Urinary bladder (tissue), 4 donors: ENCODE data around the gene SNAPC2. TPM values are rescaled to one million over a fixed set of nuclear protein-coding genes. Genes with fewer than 3 reads are reported as not detected.

Experiments
- DNase-seq: peaks from one replicate; pipeline ENCODE4 v3.0.0-alpha.2; 2015; ENCODE audit errors: extremely low spot score
- H3K27ac ChIP-seq: one replicate; pipeline ENCODE4 v1.5.1; 2013; ENCODE audit warnings: low read depth, mild to moderate bottlenecking, moderate library complexity
- H3K36me3 ChIP-seq: one replicate; pipeline ENCODE4 v1.6.1; 2013; ENCODE audit warnings: mild to moderate bottlenecking, moderate library complexity; ENCODE audit not compliant: insufficient read depth
- H3K4me1 ChIP-seq: one replicate; pipeline ENCODE4 v1.6.1; 2013; ENCODE audit warnings: mild to moderate bottlenecking, moderate library complexity; ENCODE audit not compliant: insufficient read depth
- H3K4me3 ChIP-seq: one replicate; pipeline ENCODE4 v1.5.1; 2013; ENCODE audit warnings: low read depth, low read length
- WGBS: extraction: QIAGEN DNeasy Blood & Tissue Kit; methylation state at CpG from one replicate; pipeline ENCODE4 v1.1.7; 2013; 5-methylcytosine and 5-hydroxymethylcytosine counted together
- polyA plus RNA-seq: library from polyadenylated mRNA; stranded (reverse); fragments of 200-250 nt; gene quantifications from one replicate; pipeline ENCODE4 v1.2.3, GENCODE V29; 2013
- total RNA-seq: library from RNA; depleted of rRNA; stranded (reverse); fragments of >200 nt; gene quantifications from one replicate; pipeline ENCODE4 v1.2.3, GENCODE V29; 2014
- donor health status: healthy with polysubstance abuse.
- donor health status: healthy.

SNAPC2 gene
- total and polyA plus RNA-seq, 2 donors = 6.8 to 55.6 TPM

- no peak overlapping the region for H3K4me3 ChIP-seq
- H3K27ac ChIP-seq = no peak overlapping the region
- DNase-seq = no peak
- WGBS = 84% methylated on average over 14 of the region's 14 CpGs
- peaks cover 21% of the 10 kb centered on the region for H3K36me3 ChIP-seq
- H3K4me1 ChIP-seq = no peaks in the 10 kb centered on the region
These were observed 13.3 kb downstream of the SNAPC2 start for GRCh38 chr19:7933411-7933810.

GRCh38 chr19:7933828-7934725, 13.9 kb downstream of the SNAPC2 start:
- Histone ChIP-seq H3K4me3 (no peak overlapping the region), H3K27ac (no peak overlapping the region), H3K4me1 (no peaks in the 10 kb centered on the region), H3K36me3 (peaks cover 21% of the 10 kb centered on the region)
- WGBS = 88% methylated on average over 55 of the region's 55 CpGs
- no peak for DNase-seq

GRCh38 chr19:7934766-7935165, 14.6 kb downstream of the SNAPC2 start:
- no peaks in the 10 kb centered on the region for H3K4me1 ChIP-seq
- peaks cover 21% of the 10 kb centered on the region for H3K36me3 ChIP-seq
- no peak overlapping the region for H3K27ac ChIP-seq
- no peak overlapping the region for H3K4me3 ChIP-seq
- WGBS = 92% methylated on average over 21 of the region's 21 CpGs
- DNase-seq = no peak

- peaks cover 3% of the 10 kb centered on the region for H3K4me1 ChIP-seq
- no peak overlapping the region for H3K27ac ChIP-seq
- 93% methylated on average over 13 of the region's 13 CpGs for WGBS
- H3K36me3 ChIP-seq = no peaks in the 10 kb centered on the region
- H3K4me3 ChIP-seq = no peak overlapping the region
- no peak for DNase-seq
These were observed 20.7 kb downstream of the SNAPC2 start for GRCh38 chr19:7940841-7941240.

GRCh38 chr19:7941895-7942596, 21.9 kb downstream of the SNAPC2 start:
- Histone ChIP-seq H3K4me3 (no peak overlapping the region), H3K27ac (no peak overlapping the region), H3K4me1 (peaks cover 3% of the 10 kb centered on the region), H3K36me3 (no peaks in the 10 kb centered on the region)
- no peak for DNase-seq
- WGBS = 91% methylated on average over 19 of the region's 19 CpGs

GRCh38 chr19:7942981-7943443, 22.9 kb downstream of the SNAPC2 start:
- Histone ChIP-seq H3K4me1 (peaks cover 3% of the 10 kb centered on the region), H3K27ac (peak overlapping the region; percentile 94), H3K36me3 (no peaks in the 10 kb centered on the region), H3K4me3 (peak overlapping the region; percentile 66)
- no peak for DNase-seq
- 4% methylated on average over 33 of the region's 33 CpGs for WGBS

GRCh38 chr19:7943444-7944176, 23.5 kb downstream of the SNAPC2 start, which contains the start of gene TIMM44:
Gene TIMM44, minus strand, starts transcription at chr19:7943666. Its CDS starts 15 bp downstream, at chr19:7943651.
- WGBS = under 1% methylated on average over 56 of the region's 56 CpGs
- Histone ChIP-seq H3K4me3 (peak within 1 kb of the TSS; percentile 66), H3K27ac (peak within 1 kb of the TSS; percentile 94), H3K36me3 (no peaks in the 10 kb centered on the region), H3K4me1 (peaks cover 3% of the 10 kb centered on the region)
- DNase-seq = peak; percentile 99

GRCh38 chr19:7944177-7944761, 24.1 kb downstream of the SNAPC2 start:
- 28% methylated on average over 18 of the region's 18 CpGs for WGBS
- peak; percentile 82 for DNase-seq
- Histone ChIP-seq H3K4me1 (peaks cover 3% of the 10 kb centered on the region), H3K27ac (peak overlapping the region; percentile 63), H3K4me3 (peak overlapping the region; percentile 14), H3K36me3 (no peaks in the 10 kb centered on the region)

GRCh38 chr19:7947939-7948338, 27.8 kb downstream of the SNAPC2 start:
- no peaks in the 10 kb centered on the region for H3K36me3 ChIP-seq
- H3K4me1 ChIP-seq = no peaks in the 10 kb centered on the region
- DNase-seq = no peak
- no peak overlapping the region for H3K27ac ChIP-seq
- no peak overlapping the region for H3K4me3 ChIP-seq
- WGBS = 95% methylated on average over 4 of the region's 4 CpGs

- H3K27ac ChIP-seq = no peak overlapping the region
- 17% methylated on average over 3 of the region's 3 CpGs for WGBS
- no peaks in the 10 kb centered on the region for H3K36me3 ChIP-seq
- H3K4me3 ChIP-seq = no peak overlapping the region
- no peaks in the 10 kb centered on the region for H3K4me1 ChIP-seq
- DNase-seq = no peak
These were observed 32.9 kb downstream of the SNAPC2 start for GRCh38 chr19:7953060-7953459.

GRCh38 chr19:7953576-7953975, 33.4 kb downstream of the SNAPC2 start:
- Histone ChIP-seq H3K4me3 (no peak overlapping the region), H3K36me3 (no peaks in the 10 kb centered on the region), H3K4me1 (no peaks in the 10 kb centered on the region), H3K27ac (no peak overlapping the region)
- DNase-seq = no peak
- 71% methylated on average over 7 of the region's 7 CpGs for WGBS

GRCh38 chr19:7955696-7956095, 35.6 kb downstream of the SNAPC2 start:
- no peaks in the 10 kb centered on the region for H3K4me1 ChIP-seq
- H3K36me3 ChIP-seq = no peaks in the 10 kb centered on the region
- no peak overlapping the region for H3K27ac ChIP-seq
- 86% methylated on average over 11 of the region's 11 CpGs for WGBS
- H3K4me3 ChIP-seq = no peak overlapping the region
- DNase-seq = no peak

- H3K4me1 ChIP-seq = no peaks in the 10 kb centered on the region
- H3K4me3 ChIP-seq = no peak overlapping the region
- H3K27ac ChIP-seq = no peak overlapping the region
- no peak for DNase-seq
- 65% methylated on average over 6 of the region's 6 CpGs for WGBS
- no peaks in the 10 kb centered on the region for H3K36me3 ChIP-seq
These were observed 39.1 kb downstream of the SNAPC2 start for GRCh38 chr19:7959211-7959610.
